Mesodermal cell (in vitro differentiated cells): ENCODE results near the gene PGBD2.
"Not testable (repeated sequence)": the region's sequence is repeated elsewhere in the genome, so short reads cannot be mapped to it uniquely, and the experiment has no call there.

Experiments used
- H3K27ac ChIP-seq: 2 replicates; pipeline ENCODE4 v1.7.0; 2013; ENCODE audit warnings: mild to moderate bottlenecking, low read depth, low read length, moderate library complexity; ENCODE audit not compliant: severe bottlenecking
- H3K36me3 ChIP-seq: 2 replicates; pipeline ENCODE4 v1.7.1; 2013; ENCODE audit warnings: mild to moderate bottlenecking, low read length, moderate library complexity; ENCODE audit not compliant: control insufficient read depth, insufficient read depth
- H3K4me1 ChIP-seq: one replicate; pipeline ENCODE4 v1.7.1; 2013; ENCODE audit warnings: mild to moderate bottlenecking, low read length; ENCODE audit not compliant: insufficient read depth, control insufficient read depth, poor library complexity, severe bottlenecking
- H3K4me3 ChIP-seq: 2 replicates; pipeline ENCODE4 v1.7.0; 2013; ENCODE audit warnings: low read length, control low read depth, mild to moderate bottlenecking; ENCODE audit not compliant: insufficient read depth, poor library complexity, severe bottlenecking; ENCODE audit errors: extremely low read depth
- H3K9me3 ChIP-seq: 2 replicates; pipeline ENCODE4 v1.7.1; 2013; ENCODE audit warnings: mild to moderate bottlenecking, low read length, moderate library complexity; ENCODE audit not compliant: control insufficient read depth
- WGBS, 2 experiments: methylation state at CpG; one replicate each; pipeline ENCODE4 v1.1.5; 2013; ENCODE audit warnings: missing lambda C conversion rate in 2 of 2; ENCODE audit not compliant: insufficient coverage in 2 of 2; 5-methylcytosine and 5-hydroxymethylcytosine counted together

PGBD2 gene

DNA sequence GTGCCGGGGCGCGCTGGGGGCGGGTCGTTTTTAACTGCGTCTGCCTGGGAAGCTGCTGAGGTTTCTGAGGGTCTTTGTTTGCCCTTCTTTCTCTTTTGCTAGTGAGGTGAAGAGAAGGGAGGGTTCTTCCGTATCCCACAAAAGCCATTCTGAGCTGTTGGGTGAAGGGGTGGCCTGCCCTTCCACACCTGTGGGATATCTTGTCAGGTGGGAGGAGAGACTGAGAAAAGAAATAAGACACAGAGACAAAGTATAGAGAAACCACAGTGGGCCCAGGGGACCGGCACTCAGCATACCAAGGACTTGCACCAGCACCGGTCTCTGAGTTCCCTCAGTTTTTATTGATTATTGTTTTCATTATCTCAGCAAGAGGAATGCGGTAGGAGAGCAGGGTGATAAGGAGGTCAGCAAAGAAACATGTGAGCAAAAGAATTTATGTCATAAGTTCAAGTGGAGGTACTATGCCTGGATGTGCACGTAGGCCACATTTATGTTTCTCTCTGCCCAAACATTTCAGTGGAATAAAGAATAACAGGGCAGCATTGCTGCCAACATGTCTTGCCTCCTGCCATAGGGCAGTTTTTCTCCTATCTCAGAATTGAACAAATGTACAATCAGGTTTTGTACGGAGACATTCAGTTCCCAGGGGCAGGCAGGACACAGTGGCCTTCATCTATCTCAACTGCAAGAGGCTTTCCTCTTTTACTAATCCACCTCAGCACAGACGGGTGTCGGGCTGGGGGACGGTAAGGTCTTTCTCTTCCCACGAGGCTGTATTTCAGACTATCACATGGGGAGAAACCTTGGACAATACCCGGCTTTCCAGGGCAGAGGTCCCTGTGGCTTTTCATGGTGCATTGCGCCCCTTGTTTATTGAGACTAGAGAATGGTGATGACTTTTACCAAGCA, 972 bp downstream of the PGBD2 start:
- peak overlapping the region; percentile 97 for H3K27ac ChIP-seq
- H3K4me1 ChIP-seq = no peaks in the 10 kb centered on the region
- H3K4me3 ChIP-seq = peak overlapping the region; percentile 39
- no peaks in the 10 kb centered on the region for H3K9me3 ChIP-seq
- H3K36me3 ChIP-seq = peaks cover 10% of the 10 kb centered on the region
- 41 to 67% methylated on average over 9 to 17 of the region's 18 CpGs for WGBS, 2 experiments

DNA sequence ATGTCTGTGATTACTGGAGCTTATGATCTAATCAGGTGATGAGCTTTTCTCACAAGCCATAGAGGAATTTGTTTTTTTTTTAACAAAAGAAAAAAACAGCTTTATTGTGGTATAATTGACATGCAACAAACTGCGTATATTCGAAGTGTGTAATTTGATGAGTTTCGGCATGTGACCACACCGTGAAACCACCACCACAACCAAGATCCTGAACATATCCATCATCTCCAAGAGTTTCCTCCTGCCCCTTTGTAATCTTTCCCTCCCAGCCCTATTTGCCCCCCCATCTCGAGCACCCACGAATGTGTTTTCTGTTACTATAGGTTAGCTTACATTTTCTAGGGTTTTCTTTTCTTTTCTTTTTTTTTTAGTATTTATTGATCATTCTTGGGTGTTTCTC, 4.7 kb downstream of the PGBD2 start:
- H3K36me3 ChIP-seq = peaks cover 32% of the 10 kb centered on the region
- no peaks in the 10 kb centered on the region for H3K9me3 ChIP-seq
- WGBS, 2 experiments = 100% methylated on average over 1 of the region's 6 CpGs; no CpG with 5 or more reads in 1 of the 2 experiments
- H3K4me1 ChIP-seq = no peaks in the 10 kb centered on the region
- H3K27ac ChIP-seq = no peak overlapping the region
- no peak overlapping the region for H3K4me3 ChIP-seq

DNA sequence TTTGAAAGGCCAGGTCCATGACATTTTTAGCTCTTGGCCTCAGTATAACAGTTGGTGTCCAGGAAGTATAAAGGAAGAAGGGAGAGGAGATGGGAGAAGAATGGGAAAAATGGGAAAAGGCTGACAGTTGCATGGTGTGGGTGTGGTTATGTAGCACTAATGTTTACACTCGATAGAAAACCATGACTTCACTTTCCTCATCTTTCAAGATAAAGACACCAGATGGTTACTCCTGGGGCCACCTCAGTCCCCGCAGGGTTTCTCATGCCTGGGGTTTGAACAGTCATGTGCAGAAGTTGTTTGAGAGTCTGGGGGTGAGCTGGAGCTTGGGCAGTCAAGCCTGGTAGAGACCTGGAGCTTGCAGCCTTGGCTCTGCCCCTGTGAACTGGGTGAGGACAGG, 7.9 kb downstream of the PGBD2 start:
- WGBS, 2 experiments = 100% methylated on average over 1 of the region's 2 CpGs; no CpG with 5 or more reads in 1 of the 2 experiments
- H3K36me3 ChIP-seq = peaks cover 57% of the 10 kb centered on the region
- H3K4me3 ChIP-seq = no peak overlapping the region
- no peaks in the 10 kb centered on the region for H3K4me1 ChIP-seq
- no peak overlapping the region for H3K27ac ChIP-seq
- no peaks in the 10 kb centered on the region for H3K9me3 ChIP-seq

DNA sequence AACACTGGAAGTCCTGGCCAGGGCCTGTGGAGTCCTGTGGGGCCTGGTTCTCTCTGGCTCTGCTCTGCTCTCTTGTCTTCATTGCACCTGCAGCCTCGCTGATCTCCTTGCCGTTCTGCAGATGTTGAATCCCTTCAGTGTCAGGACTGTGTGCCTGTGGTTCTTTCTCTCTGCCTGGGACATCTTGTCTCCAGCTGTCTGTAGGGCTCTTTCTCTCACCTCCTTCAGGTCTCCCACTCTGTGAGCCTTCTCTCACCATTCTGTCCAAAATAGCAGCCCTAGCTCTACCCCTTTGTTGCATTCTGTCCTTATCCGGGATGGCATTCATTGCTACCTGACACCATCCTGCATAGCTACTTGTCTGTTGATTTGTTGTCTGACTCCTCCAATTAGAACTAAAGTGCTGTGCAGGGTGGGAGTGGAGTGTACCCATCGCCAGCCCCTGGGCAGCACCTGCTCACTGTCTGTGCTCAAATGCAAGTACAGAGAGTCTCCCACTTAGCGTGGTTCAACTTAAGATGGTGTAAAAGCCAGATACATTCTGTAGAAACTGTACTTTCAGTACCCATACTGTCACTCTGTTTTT, 8.9 kb downstream of the PGBD2 start:
- Histone ChIP-seq H3K4me1 (no peaks in the 10 kb centered on the region), H3K4me3 (no peak overlapping the region), H3K9me3 (no peaks in the 10 kb centered on the region), H3K36me3 (peaks cover 65% of the 10 kb centered on the region), H3K27ac (no peak overlapping the region)
- 95 to 96% methylated on average over 4 to 5 of the region's 5 CpGs for WGBS, 2 experiments

DNA sequence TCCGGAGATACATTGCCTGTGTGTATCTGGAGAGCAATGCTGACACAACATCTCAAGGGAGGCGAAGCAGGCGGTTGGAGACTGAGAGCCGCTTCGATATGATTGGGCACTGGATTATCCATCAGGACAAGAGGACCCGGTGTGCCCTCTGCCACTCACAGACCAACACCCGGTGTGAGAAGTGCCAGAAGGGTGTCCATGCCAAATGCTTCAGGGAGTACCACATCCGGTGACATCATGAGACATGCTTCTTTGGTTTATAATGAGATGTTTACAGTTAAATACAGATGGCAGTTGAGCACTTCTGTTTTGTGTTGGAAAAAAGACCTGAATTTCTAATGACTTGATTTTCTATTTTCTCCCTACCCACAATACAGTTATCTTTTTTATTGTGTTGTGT, 12.1 kb downstream of the PGBD2 start:
- H3K9me3 ChIP-seq = no peaks in the 10 kb centered on the region
- no peak overlapping the region for H3K27ac ChIP-seq
- H3K4me3 ChIP-seq = no peak overlapping the region
- no peaks in the 10 kb centered on the region for H3K4me1 ChIP-seq
- 95 to 98% methylated on average over 5 to 8 of the region's 8 CpGs for WGBS, 2 experiments
- peaks cover 54% of the 10 kb centered on the region for H3K36me3 ChIP-seq

DNA sequence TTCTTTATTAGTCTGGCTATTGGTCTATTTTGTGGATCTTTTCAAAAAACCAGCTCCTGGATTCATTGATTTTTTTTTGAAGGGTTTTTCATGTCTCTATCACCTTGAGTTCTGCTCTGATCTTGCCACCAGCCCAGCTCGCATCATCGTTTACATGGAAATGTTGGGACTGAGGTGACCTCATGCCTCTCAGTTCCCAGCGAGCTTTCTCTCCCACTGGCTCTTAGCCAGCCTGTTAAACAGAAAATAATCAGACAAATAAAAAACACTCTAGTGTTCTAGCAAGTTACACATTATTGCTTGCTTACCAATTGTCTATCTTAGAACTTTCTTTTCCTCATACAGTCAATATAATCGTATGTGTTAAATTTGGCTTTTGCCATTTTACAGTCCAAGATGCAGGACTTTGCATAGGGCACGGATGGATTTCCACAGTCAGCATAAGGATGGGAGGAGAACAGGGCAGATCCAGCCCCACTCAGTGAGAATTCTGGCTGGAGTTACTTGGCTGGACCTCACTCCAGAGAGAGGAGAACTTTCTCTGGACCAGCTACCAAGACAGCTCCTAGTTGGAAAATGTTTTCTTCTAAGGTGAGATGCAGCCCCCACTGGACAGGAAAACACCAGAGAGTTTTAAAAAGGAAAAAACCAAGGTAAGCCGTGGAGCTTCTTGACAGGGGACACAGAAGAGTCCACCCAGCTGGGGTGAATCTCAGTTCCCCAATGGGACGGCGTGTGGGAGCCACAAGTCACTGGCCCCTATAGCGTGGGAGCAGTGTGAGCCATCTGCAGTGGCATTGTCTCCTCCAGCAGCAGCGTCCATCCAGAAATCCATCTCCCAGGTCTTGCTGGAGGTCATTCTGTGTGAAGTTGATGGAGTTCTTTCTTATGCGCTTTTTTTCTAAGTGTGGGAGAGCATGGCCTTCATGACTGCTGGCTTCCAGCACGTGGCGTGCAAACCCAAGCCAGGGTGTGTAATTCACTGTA, 17.6 kb downstream of the PGBD2 start:
- H3K36me3 ChIP-seq = peaks cover 15% of the 10 kb centered on the region
- no peak overlapping the region for H3K27ac ChIP-seq
- no peak overlapping the region for H3K4me3 ChIP-seq
- WGBS, 2 experiments = 95 to 97% methylated on average over 7 to 13 of the region's 13 CpGs
- H3K4me1 ChIP-seq = peaks cover 27% of the 10 kb centered on the region
- H3K9me3 ChIP-seq = no peaks in the 10 kb centered on the region

DNA sequence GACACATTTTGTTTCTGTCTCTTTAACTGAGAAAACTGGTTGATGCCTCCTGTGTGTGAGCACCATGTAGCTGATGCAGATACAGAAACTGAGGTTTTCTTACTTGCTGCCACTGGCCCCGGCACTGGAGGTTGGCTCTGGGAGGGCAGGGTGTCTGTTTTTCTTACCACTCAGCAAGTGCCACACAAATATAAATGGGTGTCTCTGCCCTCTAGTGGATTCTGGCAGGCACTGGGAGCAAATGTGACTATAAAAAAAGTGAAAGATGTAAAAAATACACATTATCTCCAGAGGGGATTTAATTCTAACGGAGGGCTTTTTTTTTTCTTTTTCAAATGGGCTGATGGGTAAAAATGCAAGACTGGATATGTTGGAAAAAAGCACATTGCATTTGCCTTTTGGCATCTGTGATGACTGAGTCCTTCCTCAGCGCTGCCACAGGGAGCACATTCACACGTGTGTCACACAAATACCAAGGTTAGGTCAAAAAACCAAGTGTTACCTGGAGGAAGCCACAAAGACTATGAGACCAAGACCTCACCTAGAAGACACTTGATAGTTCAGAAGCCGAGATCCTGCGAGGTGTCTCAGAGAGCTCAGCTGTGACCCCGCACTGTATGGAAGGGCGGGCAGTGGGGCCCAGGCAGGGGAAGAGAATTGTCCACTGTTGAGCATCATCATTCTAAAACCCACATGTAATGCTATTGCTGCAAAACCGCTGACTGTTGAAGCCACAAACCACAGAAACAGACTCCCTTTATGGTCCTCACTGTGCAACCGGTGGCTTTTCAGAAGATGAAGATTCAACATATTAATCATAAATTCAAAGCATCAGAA, 18.9 kb downstream of the PGBD2 start:
- peaks cover 6% of the 10 kb centered on the region for H3K36me3 ChIP-seq
- peaks cover 30% of the 10 kb centered on the region for H3K4me1 ChIP-seq
- H3K27ac ChIP-seq = no peak overlapping the region
- H3K9me3 ChIP-seq = no peaks in the 10 kb centered on the region
- no peak overlapping the region for H3K4me3 ChIP-seq
- WGBS, 2 experiments = 93 to 98% methylated on average over 5 of the region's 10 CpGs

DNA sequence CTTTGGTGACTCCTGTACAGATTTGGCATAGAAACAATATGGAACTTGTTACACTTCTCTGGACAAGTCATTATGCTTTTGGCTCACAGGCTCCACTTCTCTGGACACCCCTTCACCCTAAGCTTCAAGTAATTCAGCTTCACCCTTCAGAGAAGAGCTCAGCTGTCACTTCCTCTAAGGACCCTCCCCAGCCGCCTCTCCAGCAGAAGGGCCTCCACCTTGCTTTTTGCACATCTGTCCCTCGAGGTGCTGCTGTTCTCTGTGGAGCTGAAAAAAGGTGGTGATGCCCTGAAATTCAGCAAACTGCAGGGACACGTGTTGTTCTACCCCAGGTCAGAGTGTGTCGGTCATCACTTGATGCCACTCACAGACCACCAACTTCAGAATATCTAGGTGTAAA, 19.8 kb downstream of the PGBD2 start:
- not testable (repeated sequence) for H3K9me3 ChIP-seq, H3K36me3 ChIP-seq, H3K4me3 ChIP-seq, H3K27ac ChIP-seq
- peaks cover 30% of the 10 kb centered on the region for H3K4me1 ChIP-seq
- 100% methylated on average over 1 of the region's 4 CpGs for WGBS, 2 experiments

DNA sequence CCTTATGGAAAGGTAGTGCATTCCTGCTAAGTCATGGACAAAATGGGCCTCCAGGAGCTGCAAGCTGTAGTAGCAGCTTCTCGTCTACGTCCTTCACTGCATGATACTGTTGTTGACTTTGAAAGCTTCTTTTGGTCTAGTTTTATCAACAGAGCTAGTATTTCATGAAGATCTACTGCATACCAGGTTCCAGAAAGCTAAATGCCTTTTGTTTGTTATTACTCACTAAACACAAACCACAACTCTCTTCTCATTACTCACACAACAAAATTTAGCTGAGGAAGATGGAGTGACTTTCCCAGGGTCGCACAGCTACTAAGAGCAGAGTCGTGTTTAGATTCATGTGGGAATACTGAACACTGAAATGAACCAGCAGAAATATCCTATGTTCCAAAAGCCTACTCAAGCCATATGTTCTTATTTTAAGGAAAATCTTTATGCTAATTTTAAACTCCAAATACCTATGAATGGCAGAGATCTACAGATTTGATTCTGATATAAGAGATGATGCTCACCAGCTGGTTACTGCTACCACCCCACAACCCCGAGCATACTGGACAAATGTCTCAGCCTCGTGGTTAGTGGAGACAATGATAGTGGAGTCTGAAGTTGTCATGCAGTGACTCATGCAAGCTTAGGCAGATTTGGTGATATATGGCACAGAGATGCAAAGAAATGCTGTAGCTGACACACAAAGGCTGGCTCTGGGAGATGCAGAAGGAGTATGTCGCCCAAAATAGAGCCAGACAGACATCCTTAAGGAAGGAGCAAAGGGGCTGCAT, 20.6 kb downstream of the PGBD2 start:
- Histone ChIP-seq H3K27ac (peak overlapping the region; percentile 81), H3K36me3 (peaks cover 6% of the 10 kb centered on the region), H3K4me3 (no peak overlapping the region), H3K4me1 (peaks cover 30% of the 10 kb centered on the region), H3K9me3 (no peaks in the 10 kb centered on the region)
- WGBS, 2 experiments = 84 to 94% methylated on average over 5 of the region's 7 CpGs
